Measurements from ENCODE around the gene RASL11B. TPM values are rescaled to one million over a fixed set of nuclear protein-coding genes. Genes with fewer than 3 reads are reported as not detected.
"Not testable (repeated sequence)": the region's sequence is repeated elsewhere in the genome, so short reads cannot be mapped to it uniquely, and the experiment has no call there.

RASL11B gene
- total and polyA plus RNA-seq, 12 donors, result 1.2 to 16.5 (median 5.3) TPM

- intact Hi-C loops (cut with DNase I), result no loop called here
- 59 to 61% methylated on average over 3 of the region's 3 CpGs for WGBS, 2 donors
- ATAC-seq, result peak in 5 of 8 donors; percentile 34 to 82 (median 59)
These were observed 28.1 kb upstream of the RASL11B start for GRCh38 chr4:52833941-52834525.

GRCh38 chr4:52834641-52835456 is 27.3 kb upstream of the RASL11B start:
- ATAC-seq; DNase-seq; H3K36me3 ChIP-seq; intact Hi-C loops (cut with DNase I); H3K9me3 ChIP-seq; H3K27me3 ChIP-seq; H3K4me3 ChIP-seq; H3K27ac ChIP-seq: not testable (repeated sequence)
- H3K4me1 ChIP-seq, result peaks cover 3 to 32% (median 18%) of the 10 kb centered on the region in 9 donors
- 92 to 96% methylated on average over 8 of the region's 8 CpGs for WGBS, 2 donors

More at GRCh38 chr4:52833941-52834525, 28.1 kb upstream of the RASL11B start:
- no peak for DNase-seq
- Histone ChIP-seq H3K4me3 (no peak overlapping the region), H3K27me3 (no peaks in the 10 kb centered on the region), H3K36me3 (no peaks in the 10 kb centered on the region), H3K4me1 (peaks cover 3 to 24% (median 13%) of the 10 kb centered on the region in 9 donors), H3K9me3 (no peaks in the 10 kb centered on the region), H3K27ac (no peak overlapping the region)
- TF ChIP-seq CTCF (IDR thresholded peaks at IDR 0.05), result no peak

DNA sequence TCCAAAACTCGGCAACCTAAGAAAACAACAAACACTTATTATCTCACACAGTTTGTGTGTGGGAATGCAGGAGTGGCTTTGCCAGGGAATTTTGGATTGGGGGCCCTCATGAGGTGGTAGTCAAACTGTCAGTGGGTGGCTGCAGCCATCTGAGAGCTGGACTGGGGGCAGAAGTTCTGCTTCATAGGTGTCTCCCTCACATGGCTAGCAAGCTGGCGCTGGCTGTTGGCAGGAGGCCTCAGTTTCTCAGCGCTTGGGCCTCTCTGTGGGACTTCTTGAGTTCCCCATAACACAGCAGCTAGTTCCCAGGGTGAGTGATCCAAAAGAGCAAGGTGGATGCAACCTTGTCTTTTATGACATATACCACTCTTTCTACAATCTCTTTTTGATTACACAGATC is 26.0 kb upstream of the RASL11B start:
- Histone ChIP-seq H3K9me3 (no peaks in the 10 kb centered on the region), H3K27me3 (no peaks in the 10 kb centered on the region), H3K36me3 (no peaks in the 10 kb centered on the region), H3K4me3 (no peak overlapping the region), H3K27ac (no peak overlapping the region), H3K4me1 (peaks cover 6 to 45% (median 31%) of the 10 kb centered on the region in 9 donors)
- DNase-seq (no peak), ATAC-seq (no peak)
- WGBS, 2 donors, result 85 to 89% methylated on average over 3 of the region's 3 CpGs
- intact Hi-C loops (cut with DNase I), result no loop called here
- TF ChIP-seq CTCF (IDR thresholded peaks at IDR 0.05), result no peak

DNA sequence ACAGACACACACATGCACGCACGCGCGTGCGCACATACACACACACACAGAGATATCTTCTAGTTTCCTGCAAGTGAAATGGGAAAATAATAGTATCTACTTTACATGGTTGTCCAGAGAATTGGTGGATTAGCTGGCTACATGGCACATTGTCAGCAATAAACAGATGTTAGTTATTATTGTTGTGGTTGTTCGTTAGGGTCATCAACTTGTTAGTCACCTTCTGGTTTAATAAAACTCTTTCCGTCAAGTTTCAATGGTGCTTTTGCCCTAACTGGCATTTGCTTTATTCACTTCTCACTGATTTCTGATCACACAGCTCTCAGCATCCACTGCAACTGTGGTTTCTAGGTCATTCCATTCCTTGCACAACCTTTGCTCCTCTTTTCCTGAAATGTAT is 25.4 kb upstream of the RASL11B start:
- no peaks in the 10 kb centered on the region for H3K27me3 ChIP-seq
- DNase-seq, result no peak
- H3K4me3 ChIP-seq, result no peak overlapping the region
- intact Hi-C loops (cut with DNase I), result no loop called here
- 90 to 94% methylated on average over 7 of the region's 7 CpGs for WGBS, 2 donors
- peaks cover 11 to 51% (median 37%) of the 10 kb centered on the region in 9 donors for H3K4me1 ChIP-seq
- H3K9me3 ChIP-seq, result no peaks in the 10 kb centered on the region
- H3K36me3 ChIP-seq, result no peaks in the 10 kb centered on the region
- ATAC-seq, result no peak
- TF ChIP-seq CTCF (IDR thresholded peaks at IDR 0.05), result no peak
- H3K27ac ChIP-seq, result no peak overlapping the region
